Hepatocyte (in vitro differentiated cells): ENCODE measurements around the gene SYTL3.

Source experiments
- EZH2phosphoT487 ChIP-seq: fragments of 200-600 bp; sonication (generic); IDR thresholded peaks from one replicate; pipeline ENCODE4 v1.6.1; 2018; ENCODE audit warnings: antibody characterized with exemption, mild to moderate bottlenecking, low read depth, moderate library complexity; ENCODE audit not compliant: unreplicated experiment, severe bottlenecking
- TF ChIP-seq, protein P1 (sequence below): fragments of 200-600 bp; sonication (generic); IDR thresholded peaks from 2 replicates; pipeline ENCODE4 v1.5.1; 2016; ENCODE audit warnings: antibody characterized with exemption, mild to moderate bottlenecking; ENCODE audit not compliant: poor library complexity

DNA sequence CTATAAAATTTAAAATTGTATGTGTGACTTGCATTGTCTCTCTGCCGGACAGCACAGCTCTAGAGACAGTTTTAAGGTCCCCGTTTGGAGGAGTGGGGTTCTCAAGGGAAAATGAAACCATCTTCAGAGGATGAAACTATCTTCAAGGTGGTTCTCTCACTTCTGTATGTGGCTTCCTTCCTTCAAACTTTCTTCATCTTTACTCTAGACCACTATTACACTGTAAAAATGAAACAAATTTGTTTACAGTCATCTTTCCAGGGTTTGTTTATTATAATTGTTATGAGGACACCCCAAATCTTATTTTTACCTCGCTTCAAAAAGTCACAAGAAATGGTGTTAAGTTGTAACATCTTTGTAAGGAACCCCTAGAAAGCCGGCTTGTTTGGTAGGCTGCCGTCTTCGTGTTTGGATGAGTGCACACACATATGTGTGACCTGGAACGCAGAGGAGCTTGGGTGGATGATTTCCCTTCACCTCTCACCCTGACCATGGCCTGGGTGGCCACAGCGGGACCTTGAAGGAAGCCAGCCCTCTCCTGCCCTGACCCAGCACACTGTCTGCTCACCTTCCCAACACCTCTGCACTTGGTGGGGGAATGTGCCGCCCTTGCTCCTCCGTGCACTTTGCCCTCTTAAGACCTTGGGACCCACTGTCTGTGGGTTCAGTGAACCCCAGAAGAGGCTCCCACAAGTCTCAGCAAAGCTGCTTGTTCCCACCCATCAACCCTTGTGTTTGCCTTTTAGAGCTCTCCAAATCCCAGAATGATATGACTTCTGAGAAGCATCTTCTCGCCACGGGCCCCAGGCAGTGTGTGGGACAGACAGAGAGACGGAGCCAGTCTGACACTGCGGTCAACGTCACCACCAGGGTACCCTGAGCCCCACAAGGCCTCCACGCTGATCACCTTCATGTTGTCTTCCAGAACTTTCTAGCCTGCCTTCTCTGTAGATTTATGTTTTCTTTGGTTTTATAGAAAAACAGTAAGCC lies 67.8 kb downstream of the SYTL3 start:
- TF ChIP-seq, protein P1, sequence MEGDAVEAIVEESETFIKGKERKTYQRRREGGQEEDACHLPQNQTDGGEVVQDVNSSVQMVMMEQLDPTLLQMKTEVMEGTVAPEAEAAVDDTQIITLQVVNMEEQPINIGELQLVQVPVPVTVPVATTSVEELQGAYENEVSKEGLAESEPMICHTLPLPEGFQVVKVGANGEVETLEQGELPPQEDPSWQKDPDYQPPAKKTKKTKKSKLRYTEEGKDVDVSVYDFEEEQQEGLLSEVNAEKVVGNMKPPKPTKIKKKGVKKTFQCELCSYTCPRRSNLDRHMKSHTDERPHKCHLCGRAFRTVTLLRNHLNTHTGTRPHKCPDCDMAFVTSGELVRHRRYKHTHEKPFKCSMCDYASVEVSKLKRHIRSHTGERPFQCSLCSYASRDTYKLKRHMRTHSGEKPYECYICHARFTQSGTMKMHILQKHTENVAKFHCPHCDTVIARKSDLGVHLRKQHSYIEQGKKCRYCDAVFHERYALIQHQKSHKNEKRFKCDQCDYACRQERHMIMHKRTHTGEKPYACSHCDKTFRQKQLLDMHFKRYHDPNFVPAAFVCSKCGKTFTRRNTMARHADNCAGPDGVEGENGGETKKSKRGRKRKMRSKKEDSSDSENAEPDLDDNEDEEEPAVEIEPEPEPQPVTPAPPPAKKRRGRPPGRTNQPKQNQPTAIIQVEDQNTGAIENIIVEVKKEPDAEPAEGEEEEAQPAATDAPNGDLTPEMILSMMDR = no peak
- TF ChIP-seq EZH2phosphoT487 = no peak
